Fibroblast of villous mesenchyme (primary cell): ENCODE data around the gene TCF25. TPM values are rescaled to one million over a fixed set of nuclear protein-coding genes. Genes with fewer than 3 reads are reported as not detected.

Experiments
- DNase-seq: peaks from one replicate; pipeline ENCODE4 v3.0.0-alpha.2; 2010; ENCODE audit warnings: low read depth
- H3K4me3 ChIP-seq: 2 replicates; pipeline ENCODE4 v1.5.1; 2011; ENCODE audit warnings: low read depth, mild to moderate bottlenecking, low read length
- total RNA-seq: library from RNA; depleted of rRNA; stranded (reverse); fragments of >200 nt; gene quantifications from 2 replicates; pipeline ENCODE4 v1.2.3, GENCODE V29; 2012
- TF ChIP-seq, protein P1 (sequence below): IDR thresholded peaks from 2 replicates; pipeline ENCODE4 v1.5.1; 2012; ENCODE audit warnings: low read depth, mild to moderate bottlenecking, low read length; ENCODE audit not compliant: insufficient read depth

The TCF25 gene
- total RNA-seq, 1 donor = 188 TPM

DNA sequence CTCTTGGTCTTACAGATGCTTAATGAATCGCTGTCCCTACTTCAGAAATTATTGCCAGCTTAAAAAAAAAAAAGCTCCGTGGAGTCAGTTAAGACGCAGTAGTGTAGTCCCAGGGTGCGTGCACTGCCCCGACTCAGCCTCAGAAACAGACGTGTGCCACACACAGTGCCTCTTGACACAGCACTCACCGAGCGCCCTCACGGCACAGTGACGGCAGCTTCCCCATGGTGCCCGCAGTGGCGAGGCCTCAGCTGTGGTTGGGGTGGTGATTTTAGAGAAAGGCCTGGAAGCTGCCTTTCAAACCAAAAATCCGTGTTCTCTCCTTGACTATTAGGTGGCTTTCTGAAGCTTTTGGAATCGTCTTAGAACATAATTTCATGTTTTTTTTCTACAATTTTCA is 13.9 kb downstream of the TCF25 start:
- TF ChIP-seq, protein P1, sequence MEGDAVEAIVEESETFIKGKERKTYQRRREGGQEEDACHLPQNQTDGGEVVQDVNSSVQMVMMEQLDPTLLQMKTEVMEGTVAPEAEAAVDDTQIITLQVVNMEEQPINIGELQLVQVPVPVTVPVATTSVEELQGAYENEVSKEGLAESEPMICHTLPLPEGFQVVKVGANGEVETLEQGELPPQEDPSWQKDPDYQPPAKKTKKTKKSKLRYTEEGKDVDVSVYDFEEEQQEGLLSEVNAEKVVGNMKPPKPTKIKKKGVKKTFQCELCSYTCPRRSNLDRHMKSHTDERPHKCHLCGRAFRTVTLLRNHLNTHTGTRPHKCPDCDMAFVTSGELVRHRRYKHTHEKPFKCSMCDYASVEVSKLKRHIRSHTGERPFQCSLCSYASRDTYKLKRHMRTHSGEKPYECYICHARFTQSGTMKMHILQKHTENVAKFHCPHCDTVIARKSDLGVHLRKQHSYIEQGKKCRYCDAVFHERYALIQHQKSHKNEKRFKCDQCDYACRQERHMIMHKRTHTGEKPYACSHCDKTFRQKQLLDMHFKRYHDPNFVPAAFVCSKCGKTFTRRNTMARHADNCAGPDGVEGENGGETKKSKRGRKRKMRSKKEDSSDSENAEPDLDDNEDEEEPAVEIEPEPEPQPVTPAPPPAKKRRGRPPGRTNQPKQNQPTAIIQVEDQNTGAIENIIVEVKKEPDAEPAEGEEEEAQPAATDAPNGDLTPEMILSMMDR = no peak
- DNase-seq = no peak
- no peak overlapping the region for H3K4me3 ChIP-seq

DNA sequence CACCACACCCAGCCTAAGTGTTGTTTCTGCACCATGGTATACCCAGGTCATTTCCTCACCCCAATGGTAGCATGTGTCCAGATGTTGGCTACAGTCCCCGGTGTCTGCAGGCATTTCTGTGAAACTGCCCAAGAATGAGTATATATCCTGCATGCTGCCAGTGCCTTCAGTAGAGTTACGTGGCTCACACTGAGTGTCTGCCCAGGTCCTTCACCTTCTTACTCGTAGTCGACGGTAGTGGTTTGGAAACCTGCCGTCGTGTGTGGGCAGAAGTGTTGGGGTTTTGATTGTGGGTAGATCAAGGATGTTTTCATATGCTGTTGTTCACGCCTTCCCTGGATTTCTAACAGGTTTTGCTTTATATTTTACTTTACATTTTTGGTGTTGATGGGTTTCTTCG is 16.8 kb downstream of the TCF25 start:
- no peak overlapping the region for H3K4me3 ChIP-seq
- TF ChIP-seq, protein P1 = no peak
- DNase-seq = no peak

- no peak for DNase-seq
- TF ChIP-seq, protein P1 = no peak
- H3K4me3 ChIP-seq = no peak overlapping the region
Observed at GRCh38 chr16:89890886-89891657, 17.7 kb downstream of the TCF25 start.

DNA sequence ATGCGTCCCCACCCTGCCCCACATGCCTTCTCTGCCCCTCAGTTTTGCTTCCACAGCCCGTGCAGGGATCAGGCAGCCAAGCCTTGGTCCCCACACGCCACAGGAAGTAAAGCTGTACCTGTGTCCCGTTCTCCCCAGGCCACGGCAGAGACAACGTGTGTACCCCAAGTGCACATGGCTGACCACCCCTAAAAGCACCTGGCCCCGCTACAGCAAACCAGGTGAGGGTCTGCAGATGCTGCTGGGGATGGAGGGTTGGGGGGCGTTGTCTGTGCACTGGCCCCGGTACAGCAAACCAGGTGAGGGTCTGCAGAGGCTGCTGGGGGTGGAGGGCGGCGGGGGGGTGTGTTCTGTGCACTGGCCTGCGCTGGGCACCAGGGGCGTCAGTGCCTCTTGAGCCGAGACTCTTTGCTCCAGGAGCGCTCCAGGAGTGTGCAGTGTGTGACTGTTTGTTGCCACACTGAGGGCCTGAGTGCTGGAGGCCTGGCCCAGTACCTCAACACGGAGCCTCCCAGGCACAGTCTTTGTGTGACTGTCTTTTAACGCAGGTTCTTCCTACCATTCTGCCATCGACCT is 18.8 kb downstream of the TCF25 start:
- DNase-seq = no peak
- TF ChIP-seq, protein P1 = no peak
- H3K4me3 ChIP-seq = no peak overlapping the region

DNA sequence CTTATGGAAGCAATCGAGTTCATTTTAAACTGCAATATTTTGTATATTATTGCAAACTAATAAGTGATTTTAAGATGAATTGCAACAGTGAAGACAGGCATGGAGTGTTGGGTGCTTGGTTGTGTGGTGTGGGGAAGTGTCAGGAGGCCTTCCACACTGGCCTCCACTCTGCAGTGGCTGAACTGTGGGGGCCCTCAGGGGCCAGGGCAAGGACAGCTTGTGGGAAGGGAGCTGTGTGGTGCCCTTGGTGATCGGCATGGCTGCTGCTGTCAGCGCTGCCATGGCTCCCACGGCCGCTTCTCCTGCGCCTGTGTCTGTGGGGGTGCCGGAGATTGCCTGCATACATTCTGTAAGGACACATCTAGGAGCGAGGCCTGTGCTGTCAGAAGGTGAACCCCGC is 19.2 kb downstream of the TCF25 start:
- H3K4me3 ChIP-seq = no peak overlapping the region
- no peak for DNase-seq
- TF ChIP-seq, protein P1 = no peak

DNA sequence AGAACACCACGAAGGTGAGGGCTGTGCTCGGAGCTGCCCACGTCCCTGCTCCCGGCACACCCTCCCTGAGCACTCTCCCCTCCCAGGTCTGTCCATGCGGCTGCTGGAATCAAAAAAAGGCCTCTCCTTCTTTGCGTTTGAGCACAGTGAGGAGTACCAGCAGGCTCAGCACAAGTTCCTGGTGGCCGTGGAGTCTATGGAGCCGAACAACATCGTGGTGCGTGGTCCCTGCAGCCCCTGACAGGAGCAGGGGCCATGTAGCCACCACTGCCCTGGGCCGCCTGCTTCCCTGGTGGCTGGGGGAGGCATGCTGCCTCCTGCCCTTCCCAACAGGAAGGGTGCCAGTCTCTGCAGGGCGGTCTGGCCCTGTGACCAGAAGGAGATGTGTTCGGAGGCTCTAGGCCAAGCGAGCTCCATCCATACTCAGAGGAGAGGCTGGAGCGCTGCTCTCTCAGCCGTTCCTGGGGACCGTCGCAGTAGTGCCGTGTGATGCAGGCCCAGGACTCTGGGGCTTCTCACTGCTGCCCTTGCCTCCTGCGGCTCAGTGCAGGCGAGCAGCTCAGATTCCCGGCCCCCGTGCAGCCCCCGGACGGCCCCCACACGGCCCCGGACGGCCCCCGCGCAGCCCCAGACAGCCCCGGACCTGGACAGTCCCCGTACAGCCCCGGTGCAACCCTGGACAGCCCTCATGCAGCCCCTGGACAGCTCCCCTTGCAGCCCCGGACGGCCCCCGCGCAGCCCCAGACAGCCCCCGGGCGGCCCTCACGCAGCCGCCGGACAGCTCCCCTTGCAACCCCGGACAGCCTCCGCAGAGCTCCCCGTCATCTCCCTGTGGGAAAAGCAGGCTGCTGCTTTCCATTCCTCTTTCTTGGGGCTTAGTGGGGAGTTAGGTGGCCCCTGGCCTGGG is 20.5 kb downstream of the TCF25 start:
- DNase-seq = no peak
- TF ChIP-seq, protein P1 = no peak
- H3K4me3 ChIP-seq = no peak overlapping the region
